ENCODE results near the gene ESF1.

DNA sequence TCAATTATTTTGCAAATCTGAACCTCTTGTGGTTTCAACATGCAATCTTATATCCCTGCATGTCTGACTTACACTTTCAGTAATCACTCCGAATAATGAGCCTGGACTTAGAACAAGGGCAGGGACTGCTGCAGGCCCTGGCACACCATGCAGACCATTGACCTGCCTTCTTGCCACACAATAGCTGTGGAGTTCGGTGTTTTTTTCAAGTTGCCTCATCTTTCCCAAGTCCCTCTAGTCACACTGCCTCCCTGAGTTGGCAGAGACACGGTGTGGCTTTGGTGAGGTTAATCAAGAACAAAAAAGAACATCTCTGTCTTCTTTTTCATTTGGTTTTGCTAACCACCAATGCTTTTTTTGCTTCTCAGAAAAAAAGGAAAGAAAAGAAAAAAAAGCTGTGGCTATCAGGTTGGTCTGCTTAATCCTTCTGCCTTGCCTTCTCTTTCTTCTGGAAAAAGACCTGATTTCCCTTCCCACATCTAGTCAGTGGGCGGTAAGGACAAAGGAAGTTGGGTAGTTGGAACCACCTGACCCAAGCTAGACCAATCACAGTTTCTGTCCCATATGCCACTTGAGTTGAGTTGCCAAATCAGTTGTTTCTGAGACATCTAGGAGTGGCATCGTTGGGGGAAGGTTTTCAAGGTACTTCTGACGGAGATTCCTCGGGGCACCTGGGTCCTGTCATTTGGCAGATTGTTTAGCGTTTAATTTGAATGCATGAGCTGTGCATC lies 90.1 kb downstream of the ESF1 start:
- TF ChIP-seq, protein P1, sequence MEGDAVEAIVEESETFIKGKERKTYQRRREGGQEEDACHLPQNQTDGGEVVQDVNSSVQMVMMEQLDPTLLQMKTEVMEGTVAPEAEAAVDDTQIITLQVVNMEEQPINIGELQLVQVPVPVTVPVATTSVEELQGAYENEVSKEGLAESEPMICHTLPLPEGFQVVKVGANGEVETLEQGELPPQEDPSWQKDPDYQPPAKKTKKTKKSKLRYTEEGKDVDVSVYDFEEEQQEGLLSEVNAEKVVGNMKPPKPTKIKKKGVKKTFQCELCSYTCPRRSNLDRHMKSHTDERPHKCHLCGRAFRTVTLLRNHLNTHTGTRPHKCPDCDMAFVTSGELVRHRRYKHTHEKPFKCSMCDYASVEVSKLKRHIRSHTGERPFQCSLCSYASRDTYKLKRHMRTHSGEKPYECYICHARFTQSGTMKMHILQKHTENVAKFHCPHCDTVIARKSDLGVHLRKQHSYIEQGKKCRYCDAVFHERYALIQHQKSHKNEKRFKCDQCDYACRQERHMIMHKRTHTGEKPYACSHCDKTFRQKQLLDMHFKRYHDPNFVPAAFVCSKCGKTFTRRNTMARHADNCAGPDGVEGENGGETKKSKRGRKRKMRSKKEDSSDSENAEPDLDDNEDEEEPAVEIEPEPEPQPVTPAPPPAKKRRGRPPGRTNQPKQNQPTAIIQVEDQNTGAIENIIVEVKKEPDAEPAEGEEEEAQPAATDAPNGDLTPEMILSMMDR (conservative IDR thresholded peaks at IDR 0.05): no peak
- no peak for TF ChIP-seq ZFX (IDR thresholded peaks at IDR 0.05)
